Suprapubic skin (tissue), 4 donors: Measurements from ENCODE around the gene PIPOX. TPM values are rescaled to one million over a fixed set of nuclear protein-coding genes. Genes with fewer than 3 reads are reported as not detected.

Experiments used
- DNase-seq, 2 donors: peaks; one replicate each; pipeline ENCODE4 v3.0.0-alpha.2; 2019; ENCODE audit warnings: low spot score in 2 of 2
- H3K27ac ChIP-seq: fragments of 200-600 bp; sonication (generic); one replicate; pipeline ENCODE4 v1.5.1; 2019
- H3K27me3 ChIP-seq: fragments of 200-600 bp; sonication (generic); one replicate; pipeline ENCODE4 v1.5.1; 2019
- H3K36me3 ChIP-seq: fragments of 200-600 bp; sonication (generic); one replicate; pipeline ENCODE4 v1.5.1; 2019
- H3K4me1 ChIP-seq: fragments of 200-600 bp; sonication (generic); one replicate; pipeline ENCODE4 v1.5.1; 2019
- H3K4me3 ChIP-seq: fragments of 200-600 bp; sonication (generic); one replicate; pipeline ENCODE4 v1.5.1; 2019; ENCODE audit warnings: mild to moderate bottlenecking
- H3K9me3 ChIP-seq: fragments of 200-600 bp; sonication (generic); one replicate; pipeline ENCODE4 v1.5.1; 2019
- EP300 ChIP-seq: sonication (generic); formaldehyde crosslinking; IDR thresholded peaks from one replicate; pipeline ENCODE4 v1.6.1; 2017; ENCODE audit warnings: antibody characterized with exemption
- POLR2A ChIP-seq, 2 donors: fragments of 450-650 bp; IDR thresholded peaks; one replicate each; pipeline ENCODE4 v1.6.1; 2017; ENCODE audit warnings: antibody characterized with exemption in 2 of 2, mild to moderate bottlenecking in 2 of 2, moderate library complexity in 2 of 2
- POLR2AphosphoS5 ChIP-seq, 3 donors: sonication (generic); formaldehyde crosslinking; IDR thresholded peaks; one replicate each; pipeline ENCODE4 v1.6.1; 2017; ENCODE audit warnings: antibody characterized with exemption in 3 of 3
- WGBS: methylation state at CpG from one replicate; pipeline ENCODE4 v1.1.5; 2018; 5-methylcytosine and 5-hydroxymethylcytosine counted together
- total RNA-seq, 4 donors: library from RNA; depleted of rRNA; stranded (reverse); fragments of >200 nt; gene quantifications; one replicate each; pipeline ENCODE4 v1.1.0, GENCODE V29; 2016
- TF ChIP-seq, protein P1 (sequence below), 2 donors: fragments of 200-600 bp in 1 of 2; fragments of 450-650 bp in 1 of 2; sonication (generic) in 1 of 2; IDR thresholded peaks; one replicate each; pipeline ENCODE4 v1.5.1; 2016 to 2019; ENCODE audit warnings: antibody characterized with exemption in 2 of 2, mild to moderate bottlenecking in 1 of 2, moderate library complexity in 1 of 2

PIPOX gene
- total RNA-seq, 4 donors from 2014 or later, result 1.3 to 3.7 (median 3.0) TPM

DNA sequence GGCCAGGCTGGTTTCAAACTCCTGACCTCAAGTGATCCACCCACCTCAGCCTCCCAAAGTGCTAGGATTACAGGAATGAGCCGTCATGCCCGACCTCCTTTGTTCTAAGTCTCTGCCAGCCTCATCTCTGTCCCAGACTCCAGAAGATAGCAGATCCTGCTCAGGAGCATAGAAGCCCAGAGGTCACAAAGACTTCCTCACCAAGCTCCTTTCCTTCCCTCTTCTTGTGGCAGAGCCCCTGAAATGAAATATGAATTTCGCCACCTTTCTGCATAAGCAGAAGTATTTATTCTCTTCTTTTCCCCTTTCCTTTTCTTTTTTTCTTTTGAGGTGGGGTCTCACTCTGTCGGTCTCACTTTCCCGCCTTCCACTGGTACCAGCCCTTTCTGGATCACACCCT, 11.5 kb upstream of the PIPOX start:
- H3K27me3 ChIP-seq, result peaks cover 72% of the 10 kb centered on the region

DNA sequence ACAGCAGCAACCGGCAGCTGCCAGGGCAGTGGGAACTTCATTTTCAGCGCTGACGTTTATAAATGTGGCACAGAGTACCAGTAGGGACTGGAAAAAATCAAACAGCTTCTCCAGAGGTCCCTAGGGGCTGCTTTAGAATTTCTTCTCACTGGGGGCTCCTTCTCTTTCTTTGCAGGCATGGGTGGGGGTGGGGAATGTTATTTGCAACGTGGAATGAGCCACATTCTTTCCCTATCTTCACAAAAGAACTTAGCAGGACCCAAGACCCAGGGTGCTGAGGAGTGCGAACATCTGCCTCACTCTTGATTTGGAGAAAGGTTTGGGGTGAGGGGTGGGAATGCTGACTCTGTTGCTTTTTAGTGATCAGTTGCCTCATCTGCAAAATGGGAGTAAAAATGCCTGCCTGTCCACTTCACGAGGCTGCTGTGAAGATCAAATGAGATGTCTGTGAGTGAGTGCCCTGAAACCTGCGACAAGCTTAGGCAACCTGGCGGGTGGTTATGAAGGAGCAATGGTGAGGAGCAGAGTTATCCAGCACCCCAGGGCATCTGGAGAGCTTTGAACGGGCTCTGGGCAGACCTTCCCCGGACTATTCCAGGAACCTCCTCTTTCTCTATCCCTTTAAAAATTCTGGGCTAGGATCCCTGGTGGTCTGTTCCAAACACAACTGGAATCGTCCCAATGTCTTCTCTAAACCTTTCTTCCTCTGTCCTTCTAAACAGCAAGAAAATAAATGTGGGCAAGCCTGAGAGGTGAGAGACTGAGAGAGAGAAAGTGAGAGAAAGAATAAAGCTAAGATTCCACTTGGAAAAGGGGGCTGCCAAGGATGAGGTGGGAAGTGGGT, 10.7 kb upstream of the PIPOX start:
- H3K9me3 ChIP-seq, result no peaks in the 10 kb centered on the region
- peaks cover 67% of the 10 kb centered on the region for H3K27me3 ChIP-seq
- TF ChIP-seq POLR2AphosphoS5 (IDR thresholded peaks at IDR 0.05), result no peak
- no peak for TF ChIP-seq POLR2A (IDR thresholded peaks at IDR 0.05)
- TF ChIP-seq, protein P1, sequence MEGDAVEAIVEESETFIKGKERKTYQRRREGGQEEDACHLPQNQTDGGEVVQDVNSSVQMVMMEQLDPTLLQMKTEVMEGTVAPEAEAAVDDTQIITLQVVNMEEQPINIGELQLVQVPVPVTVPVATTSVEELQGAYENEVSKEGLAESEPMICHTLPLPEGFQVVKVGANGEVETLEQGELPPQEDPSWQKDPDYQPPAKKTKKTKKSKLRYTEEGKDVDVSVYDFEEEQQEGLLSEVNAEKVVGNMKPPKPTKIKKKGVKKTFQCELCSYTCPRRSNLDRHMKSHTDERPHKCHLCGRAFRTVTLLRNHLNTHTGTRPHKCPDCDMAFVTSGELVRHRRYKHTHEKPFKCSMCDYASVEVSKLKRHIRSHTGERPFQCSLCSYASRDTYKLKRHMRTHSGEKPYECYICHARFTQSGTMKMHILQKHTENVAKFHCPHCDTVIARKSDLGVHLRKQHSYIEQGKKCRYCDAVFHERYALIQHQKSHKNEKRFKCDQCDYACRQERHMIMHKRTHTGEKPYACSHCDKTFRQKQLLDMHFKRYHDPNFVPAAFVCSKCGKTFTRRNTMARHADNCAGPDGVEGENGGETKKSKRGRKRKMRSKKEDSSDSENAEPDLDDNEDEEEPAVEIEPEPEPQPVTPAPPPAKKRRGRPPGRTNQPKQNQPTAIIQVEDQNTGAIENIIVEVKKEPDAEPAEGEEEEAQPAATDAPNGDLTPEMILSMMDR (IDR thresholded peaks at IDR 0.05), result no peak
- no peak for TF ChIP-seq EP300
- no peak for DNase-seq
- H3K27ac ChIP-seq, result no peak overlapping the region
- no peaks in the 10 kb centered on the region for H3K36me3 ChIP-seq
- no peak overlapping the region for H3K4me3 ChIP-seq
- 32% methylated on average over 11 of the region's 11 CpGs for WGBS
- no peaks in the 10 kb centered on the region for H3K4me1 ChIP-seq

More for the DNA sequence above, 11.5 kb upstream of the PIPOX start:
- Histone ChIP-seq H3K9me3 (no peaks in the 10 kb centered on the region), H3K4me3 (no peak overlapping the region), H3K36me3 (no peaks in the 10 kb centered on the region), H3K27ac (no peak overlapping the region), H3K4me1 (no peaks in the 10 kb centered on the region)
- DNase-seq, result no peak
- TF ChIP-seq POLR2AphosphoS5 (IDR thresholded peaks at IDR 0.05) (no peak), POLR2A (IDR thresholded peaks at IDR 0.05) (no peak), EP300 (no peak)
- TF ChIP-seq, protein P1 (IDR thresholded peaks at IDR 0.05), result no peak
- 66% methylated on average over 5 of the region's 5 CpGs for WGBS

DNA sequence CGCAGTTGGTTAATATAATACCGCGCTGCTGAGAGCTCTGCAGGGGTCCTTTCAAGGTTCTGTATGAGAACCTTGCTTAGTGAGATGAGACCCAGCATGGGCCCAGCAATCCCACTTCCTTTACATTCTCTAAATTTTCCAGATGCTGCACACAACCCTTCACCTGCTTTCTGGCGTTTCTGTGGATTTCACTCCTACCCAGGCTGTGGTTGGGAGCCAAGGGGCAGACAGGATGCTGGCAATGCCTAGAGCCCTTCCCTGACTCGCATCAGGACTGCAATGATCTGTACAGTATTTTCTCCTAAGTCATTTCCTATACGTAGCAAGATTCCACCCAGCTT, 10.1 kb upstream of the PIPOX start:
- WGBS, result 31% methylated on average over 5 of the region's 6 CpGs
- no peaks in the 10 kb centered on the region for H3K36me3 ChIP-seq
- TF ChIP-seq POLR2A (IDR thresholded peaks at IDR 0.05), result no peak
- TF ChIP-seq POLR2AphosphoS5 (IDR thresholded peaks at IDR 0.05), result no peak
- TF ChIP-seq EP300, result no peak
- TF ChIP-seq, protein P1 (IDR thresholded peaks at IDR 0.05), result no peak
- H3K4me1 ChIP-seq, result no peaks in the 10 kb centered on the region
- H3K27ac ChIP-seq, result no peak overlapping the region
- no peak for DNase-seq
- H3K9me3 ChIP-seq, result no peaks in the 10 kb centered on the region
- no peak overlapping the region for H3K4me3 ChIP-seq
- H3K27me3 ChIP-seq, result peaks cover 66% of the 10 kb centered on the region

DNA sequence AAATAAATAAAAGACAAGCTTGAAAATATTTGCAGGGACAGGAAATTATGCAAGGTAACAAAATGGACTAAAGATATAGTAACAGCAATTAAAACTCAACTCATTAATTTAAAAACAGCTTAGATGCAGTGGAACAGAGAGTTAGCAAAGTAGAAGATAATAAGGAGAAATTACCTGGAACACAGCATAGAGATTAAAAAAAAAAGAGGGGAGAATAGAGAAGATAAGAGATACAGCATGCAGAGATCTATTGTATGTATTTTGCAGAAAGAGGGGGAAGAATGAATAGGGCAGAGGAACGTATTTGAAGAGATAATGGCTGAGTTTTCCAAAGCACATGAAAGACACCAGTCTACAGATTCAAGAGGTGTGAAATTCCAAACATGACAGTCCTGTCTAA, 8.4 kb upstream of the PIPOX start:
- DNase-seq, result no peak
- WGBS, result 64% methylated on average over 1 of the region's 1 CpG
- no peak overlapping the region for H3K4me3 ChIP-seq
- H3K27ac ChIP-seq, result no peak overlapping the region
- peaks cover 6% of the 10 kb centered on the region for H3K4me1 ChIP-seq
- H3K36me3 ChIP-seq, result no peaks in the 10 kb centered on the region
- no peaks in the 10 kb centered on the region for H3K9me3 ChIP-seq
- H3K27me3 ChIP-seq, result peaks cover 65% of the 10 kb centered on the region
- TF ChIP-seq, protein P1 (IDR thresholded peaks at IDR 0.05), result no peak
- TF ChIP-seq POLR2AphosphoS5 (IDR thresholded peaks at IDR 0.05) (no peak), POLR2A (IDR thresholded peaks at IDR 0.05) (no peak), EP300 (no peak)

DNA sequence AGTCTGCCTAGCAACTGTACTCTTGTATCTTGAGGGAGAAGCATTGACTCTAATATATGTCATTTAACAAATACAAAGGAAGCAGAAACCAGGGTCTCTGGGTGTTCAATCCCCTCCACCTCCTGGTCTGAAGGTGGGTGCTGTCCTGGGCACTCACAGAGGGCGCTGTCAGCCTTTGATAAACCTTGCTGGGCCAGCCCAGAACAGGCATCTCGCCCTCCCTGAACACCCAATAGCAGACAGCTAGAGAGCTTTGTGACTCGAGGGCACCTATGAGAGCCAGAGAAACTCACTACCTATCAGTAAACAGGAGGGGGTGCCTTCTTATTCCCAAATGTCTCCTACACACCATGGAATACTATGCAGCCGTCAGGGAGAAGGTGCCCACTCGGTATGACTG, 6.4 kb upstream of the PIPOX start:
- TF ChIP-seq, protein P1 (IDR thresholded peaks at IDR 0.05), result no peak
- TF ChIP-seq EP300 (no peak), POLR2A (IDR thresholded peaks at IDR 0.05) (no peak), POLR2AphosphoS5 (IDR thresholded peaks at IDR 0.05) (no peak)
- Histone ChIP-seq H3K36me3 (no peaks in the 10 kb centered on the region), H3K27ac (no peak overlapping the region), H3K4me1 (peaks cover 6% of the 10 kb centered on the region), H3K4me3 (no peak overlapping the region), H3K27me3 (peaks cover 46% of the 10 kb centered on the region), H3K9me3 (no peaks in the 10 kb centered on the region)
- 70% methylated on average over 4 of the region's 5 CpGs for WGBS
- no peak for DNase-seq
